ENCODE measurements around the gene CTCF. TPM values are rescaled to one million over a fixed set of nuclear protein-coding genes. Genes with fewer than 3 reads are reported as not detected.

CTCF gene
- total RNA-seq, 2 donors from 2014 or later = 54.3 to 72.4 TPM

- no peaks in the 10 kb centered on the region for H3K27me3 Mint-ChIP-seq
- ATAC-seq (no peak), DNase-seq (ENCODE audit: low spot score) (no peak)
- H3K4me1 Mint-ChIP-seq (ENCODE audit: low read depth in 2 of 2) = peaks cover 3 to 5% of the 10 kb centered on the region in 2 donors
- no peaks in the 10 kb centered on the region for H3K9me3 Mint-ChIP-seq
- H3K4me3 Mint-ChIP-seq = no peak overlapping the region
- H3K36me3 Mint-ChIP-seq = peaks cover 31% of the 10 kb centered on the region
- H3K27ac Mint-ChIP-seq = no peak overlapping the region
Measured at GRCh38 chr16:67628216-67628615, 65.9 kb downstream of the CTCF start.

GRCh38 chr16:67632415-67633172 is 70.3 kb downstream of the CTCF start:
- no peak for DNase-seq (ENCODE audit: low spot score)
- H3K9me3 Mint-ChIP-seq = no peaks in the 10 kb centered on the region
- no peak overlapping the region for H3K4me3 Mint-ChIP-seq
- H3K27me3 Mint-ChIP-seq = no peaks in the 10 kb centered on the region
- ATAC-seq = no peak
- peaks cover 3 to 5% of the 10 kb centered on the region in 2 donors for H3K4me1 Mint-ChIP-seq (ENCODE audit: low read depth in 2 of 2)
- H3K27ac Mint-ChIP-seq = no peak overlapping the region
- peaks cover 24% of the 10 kb centered on the region for H3K36me3 Mint-ChIP-seq

- ATAC-seq (no peak), DNase-seq (ENCODE audit: low spot score) (peak; percentile 39)
- Mint-ChIP-seq H3K27me3 (no peaks in the 10 kb centered on the region), H3K9me3 (no peaks in the 10 kb centered on the region), H3K4me1 (ENCODE audit: low read depth in 2 of 2) (peaks cover 3 to 5% of the 10 kb centered on the region in 2 donors), H3K36me3 (peaks cover 12% of the 10 kb centered on the region), H3K27ac (no peak overlapping the region), H3K4me3 (no peak overlapping the region)
Measured at GRCh38 chr16:67636713-67637112, 74.4 kb downstream of the CTCF start.

- no peaks in the 10 kb centered on the region for H3K27me3 Mint-ChIP-seq
- DNase-seq (ENCODE audit: low spot score) (peak; percentile 12), ATAC-seq (no peak)
- H3K4me1 Mint-ChIP-seq (ENCODE audit: low read depth in 2 of 2) = peaks cover 0 to 3% of the 10 kb centered on the region in 2 donors
- peaks cover 6% of the 10 kb centered on the region for H3K36me3 Mint-ChIP-seq
- no peak overlapping the region for H3K4me3 Mint-ChIP-seq
- no peak overlapping the region for H3K27ac Mint-ChIP-seq
- no peaks in the 10 kb centered on the region for H3K9me3 Mint-ChIP-seq
Measured at GRCh38 chr16:67637625-67638024, 75.3 kb downstream of the CTCF start.

GRCh38 chr16:67641779-67642708 is 79.7 kb downstream of the CTCF start:
- ATAC-seq (no peak), DNase-seq (ENCODE audit: low spot score) (peak; percentile 38)
- Mint-ChIP-seq H3K36me3 (peaks cover under 1% of the 10 kb centered on the region), H3K4me3 (no peak overlapping the region), H3K27me3 (no peaks in the 10 kb centered on the region), H3K27ac (no peak overlapping the region), H3K4me1 (ENCODE audit: low read depth in 2 of 2) (peaks cover 0 to 3% of the 10 kb centered on the region in 2 donors), H3K9me3 (no peaks in the 10 kb centered on the region)

- no peaks in the 10 kb centered on the region for H3K27me3 Mint-ChIP-seq
- no peak overlapping the region for H3K4me3 Mint-ChIP-seq
- no peak for ATAC-seq
- peaks cover 0 to 3% of the 10 kb centered on the region in 2 donors for H3K4me1 Mint-ChIP-seq (ENCODE audit: low read depth in 2 of 2)
- no peaks in the 10 kb centered on the region for H3K9me3 Mint-ChIP-seq
- H3K36me3 Mint-ChIP-seq = no peaks in the 10 kb centered on the region
- peak overlapping the region in 1 of 2 donors; percentile 79 for H3K27ac Mint-ChIP-seq
- DNase-seq (ENCODE audit: low spot score) = peak; percentile 3
Measured at GRCh38 chr16:67644038-67644437, 81.7 kb downstream of the CTCF start.

GRCh38 chr16:67645397-67646121 is 83.2 kb downstream of the CTCF start:
- peak; percentile 58 for DNase-seq (ENCODE audit: low spot score)
- H3K9me3 Mint-ChIP-seq = no peaks in the 10 kb centered on the region

GRCh38 chr16:67647111-67647651 is 84.9 kb downstream of the CTCF start:
- H3K4me3 Mint-ChIP-seq = no peak overlapping the region
- no peaks in the 10 kb centered on the region for H3K36me3 Mint-ChIP-seq
- ATAC-seq (no peak), DNase-seq (ENCODE audit: low spot score) (no peak)
- H3K4me1 Mint-ChIP-seq (ENCODE audit: low read depth in 2 of 2) = peaks cover 6 to 9% of the 10 kb centered on the region in 2 donors
- no peaks in the 10 kb centered on the region for H3K9me3 Mint-ChIP-seq
- H3K27ac Mint-ChIP-seq = no peak overlapping the region
- H3K27me3 Mint-ChIP-seq = no peaks in the 10 kb centered on the region

More at GRCh38 chr16:67645397-67646121, 83.2 kb downstream of the CTCF start:
- Mint-ChIP-seq H3K27ac (peak overlapping the region; percentile 44 to 68), H3K36me3 (no peaks in the 10 kb centered on the region), H3K27me3 (no peaks in the 10 kb centered on the region), H3K4me3 (peak overlapping the region; percentile 62), H3K4me1 (ENCODE audit: low read depth in 2 of 2) (peaks cover 3 to 5% of the 10 kb centered on the region in 2 donors)
- no peak for ATAC-seq

GRCh38 chr16:67647681-67648080 is 85.4 kb downstream of the CTCF start:
- H3K27me3 Mint-ChIP-seq = no peaks in the 10 kb centered on the region
- DNase-seq (ENCODE audit: low spot score) = no peak
- H3K9me3 Mint-ChIP-seq = no peaks in the 10 kb centered on the region
- no peaks in the 10 kb centered on the region for H3K36me3 Mint-ChIP-seq
- H3K4me3 Mint-ChIP-seq = no peak overlapping the region
- H3K27ac Mint-ChIP-seq = no peak overlapping the region
- ATAC-seq = no peak
- peaks cover 6 to 10% of the 10 kb centered on the region in 2 donors for H3K4me1 Mint-ChIP-seq (ENCODE audit: low read depth in 2 of 2)

- Mint-ChIP-seq H3K4me1 (ENCODE audit: low read depth in 2 of 2) (peaks cover 6 to 10% of the 10 kb centered on the region in 2 donors), H3K27ac (no peak overlapping the region), H3K4me3 (no peak overlapping the region), H3K9me3 (no peaks in the 10 kb centered on the region), H3K27me3 (no peaks in the 10 kb centered on the region), H3K36me3 (no peaks in the 10 kb centered on the region)
- no peak for DNase-seq (ENCODE audit: low spot score)
- ATAC-seq = no peak
Measured at GRCh38 chr16:67648088-67648763, 85.9 kb downstream of the CTCF start.

GRCh38 chr16:67648764-67649407 is 86.6 kb downstream of the CTCF start:
- Mint-ChIP-seq H3K4me3 (no peak overlapping the region), H3K36me3 (no peaks in the 10 kb centered on the region), H3K4me1 (ENCODE audit: low read depth in 2 of 2) (peaks cover 6 to 10% of the 10 kb centered on the region in 2 donors), H3K27me3 (no peaks in the 10 kb centered on the region), H3K9me3 (no peaks in the 10 kb centered on the region), H3K27ac (no peak overlapping the region)
- DNase-seq (ENCODE audit: low spot score) (no peak), ATAC-seq (no peak)

- Mint-ChIP-seq H3K4me3 (no peak overlapping the region), H3K36me3 (no peaks in the 10 kb centered on the region), H3K4me1 (ENCODE audit: low read depth in 2 of 2) (peaks cover 6 to 10% of the 10 kb centered on the region in 2 donors), H3K9me3 (no peaks in the 10 kb centered on the region), H3K27me3 (no peaks in the 10 kb centered on the region), H3K27ac (no peak overlapping the region)
- DNase-seq (ENCODE audit: low spot score) (no peak), ATAC-seq (no peak)
Measured at GRCh38 chr16:67649494-67649931, 87.2 kb downstream of the CTCF start.

Measured in natural killer cell treated with Interleukin-12 subunit alpha and Interleukin-12 subunit beta and Interleukin-15 and Interleukin-18, amount 100 ng/mL, for 72 hours (primary cell).